IMR-90 (cell line): Measurements from ENCODE around the gene KLHL7. TPM values are rescaled to one million over a fixed set of nuclear protein-coding genes. Genes with fewer than 3 reads are reported as not detected.

Experiments used
- ATAC-seq: fragments of 200-7000 bp; cut with Tn5 transposase; 2 replicates; pipeline ENCODE4 v1.9.1; 2020; ENCODE audit warnings: low read depth, mild to moderate bottlenecking, moderate library complexity
- BruUV-seq: library from RNA; stranded (reverse); fragments of 400-500 nt; replicated peaks from 2 replicates; lab custom pipeline; 2021; lab: Mats Ljungman, UMichigan
- CTCF ChIA-PET: fragments of 300-600 bp; formaldehyde crosslinking; extraction: SDS; loops from one replicate; lab custom pipeline; 2021; ENCODE audit warnings: antibody characterized with exemption; lab: Yijun Ruan, JAX
- POLR2A ChIA-PET: fragments of 300-600 bp; sonication (Branson Sonifier 250); formaldehyde crosslinking; loops from one replicate; lab custom pipeline; 2022; ENCODE audit warnings: antibody characterized with exemption; ENCODE audit not compliant: unreplicated experiment; lab: Charles Lee
- DNase-seq: peaks from one replicate; pipeline ENCODE4 v3.0.0; 2013
- H2AFZ ChIP-seq: replicated peaks from 2 replicates; pipeline ENCODE3; 2013; ENCODE audit warnings: low read length, mild to moderate bottlenecking; ENCODE audit not compliant: poor library complexity
- H2AK5ac ChIP-seq: 2 replicates; pipeline ENCODE4 v1.6.1; 2013; ENCODE audit warnings: low read depth, low read length, inconsistent platforms
- H2AK9ac ChIP-seq: replicated peaks from 2 replicates; pipeline ENCODE3; 2013; ENCODE audit warnings: mild to moderate bottlenecking, low read depth, low read length, moderate library complexity; ENCODE audit not compliant: poor library complexity
- H2BK120ac ChIP-seq: 2 replicates; pipeline ENCODE4 v1.6.1; 2013; ENCODE audit warnings: low read depth, low read length, inconsistent platforms
- H2BK15ac ChIP-seq: 3 replicates; pipeline ENCODE4 v1.6.1; 2013; ENCODE audit warnings: low read depth, low read length, inconsistent platforms
- H2BK20ac ChIP-seq: 2 replicates; pipeline ENCODE4 v1.6.1; 2013; ENCODE audit warnings: low read depth, mild to moderate bottlenecking, inconsistent platforms, low read length, moderate library complexity
- H2BK5ac ChIP-seq: 2 replicates; pipeline ENCODE4 v1.6.1; 2013; ENCODE audit warnings: mild to moderate bottlenecking, low read depth, low read length, inconsistent platforms; ENCODE audit not compliant: poor library complexity, severe bottlenecking
- H3K14ac ChIP-seq: replicated peaks from 2 replicates; pipeline ENCODE4 v1.6.1; 2013; ENCODE audit warnings: low read depth, low read length, inconsistent platforms
- H3K18ac ChIP-seq: 2 replicates; pipeline ENCODE4 v1.6.1; 2013; ENCODE audit warnings: low read depth, low read length, control low read depth
- H3K23ac ChIP-seq: 2 replicates; pipeline ENCODE4 v1.6.1; 2013; ENCODE audit warnings: low read depth, low read length, inconsistent platforms
- H3K27ac ChIP-seq: 2 replicates; pipeline ENCODE4 v1.5.1; 2013; ENCODE audit warnings: mild to moderate bottlenecking, control low read depth, low read length; ENCODE audit not compliant: insufficient read depth
- H3K27me3 ChIP-seq: 2 replicates; pipeline ENCODE4 v1.6.1; 2013; ENCODE audit warnings: low read length; ENCODE audit not compliant: control insufficient read depth, insufficient read depth
- H3K36me3 ChIP-seq: 2 replicates; pipeline ENCODE4 v1.6.1; 2013; ENCODE audit warnings: low read length, mixed read lengths; ENCODE audit not compliant: control insufficient read depth, insufficient read depth
- H3K4ac ChIP-seq: 2 replicates; pipeline ENCODE4 v1.6.1; 2013; ENCODE audit warnings: low read depth, low read length, inconsistent platforms
- H3K4me1 ChIP-seq: 2 replicates; pipeline ENCODE4 v1.6.1; 2013; ENCODE audit warnings: low read length, mixed read lengths; ENCODE audit not compliant: control insufficient read depth, insufficient read depth
- H3K4me2 ChIP-seq: 2 replicates; pipeline ENCODE4 v1.6.1; 2013; ENCODE audit warnings: low read depth, mild to moderate bottlenecking, control low read depth, low read length, moderate library complexity
- H3K4me3 ChIP-seq: 2 replicates; pipeline ENCODE4 v1.5.1; 2013; ENCODE audit warnings: low read depth, mild to moderate bottlenecking, control low read depth, low read length, moderate library complexity; ENCODE audit not compliant: insufficient read depth
- H3K56ac ChIP-seq: 2 replicates; pipeline ENCODE4 v1.6.1; 2013; ENCODE audit warnings: low read length, inconsistent platforms; ENCODE audit not compliant: insufficient read depth; ENCODE audit errors: extremely low read depth
- H3K79me1 ChIP-seq, 2 experiments: 2 replicates each; pipeline ENCODE4 v1.6.1; 2013; ENCODE audit warnings: low read length in 2 of 2, inconsistent platforms in 1 of 2, low read depth in 1 of 2
- H3K9ac ChIP-seq: 2 replicates; pipeline ENCODE4 v1.6.1; 2013; ENCODE audit warnings: low read depth, low read length, control low read depth
- H3K9me1 ChIP-seq: 2 replicates; pipeline ENCODE4 v1.6.1; 2013; ENCODE audit warnings: low read length, inconsistent platforms; ENCODE audit not compliant: insufficient read depth
- H3K9me3 ChIP-seq: 2 replicates; pipeline ENCODE4 v1.6.1; 2013; ENCODE audit warnings: low read length; ENCODE audit not compliant: control insufficient read depth, insufficient read depth
- H4K20me1 ChIP-seq: 2 replicates; pipeline ENCODE4 v1.6.1; 2013; ENCODE audit warnings: low read length, inconsistent platforms; ENCODE audit not compliant: insufficient read depth
- H4K5ac ChIP-seq: 2 replicates; pipeline ENCODE4 v1.6.1; 2013; ENCODE audit warnings: mild to moderate bottlenecking, low read depth, low read length, control low read depth
- H4K8ac ChIP-seq, 2 experiments: 2 replicates each; pipeline ENCODE4 v1.6.1; 2013; ENCODE audit warnings: low read depth in 2 of 2, low read length in 2 of 2, control low read depth in 1 of 2, inconsistent platforms in 1 of 2
- H4K91ac ChIP-seq: 2 replicates; pipeline ENCODE4 v1.6.1; 2013; ENCODE audit warnings: low read depth, low read length, inconsistent platforms; ENCODE audit not compliant: insufficient read depth
- CEBPB ChIP-seq: IDR thresholded peaks from 2 replicates; pipeline ENCODE4 v1.6.1; 2012; ENCODE audit warnings: low read depth, low read length, improper control_type of control experiment
- ELK1 ChIP-seq: fragments of 150-350 bp; IDR thresholded peaks from 2 replicates; pipeline ENCODE4 v1.6.1; 2016; ENCODE audit warnings: low read depth, mild to moderate bottlenecking, low read length, moderate library complexity, borderline replicate concordance
- MAZ ChIP-seq: IDR thresholded peaks from 2 replicates; pipeline ENCODE4 v1.6.1; 2012; ENCODE audit warnings: low read depth, mild to moderate bottlenecking, low read length, improper control_type of control experiment, moderate library complexity, borderline replicate concordance
- RAD21 ChIP-seq: IDR thresholded peaks from 2 replicates; pipeline ENCODE4 v1.6.1; 2012; ENCODE audit warnings: low read length, improper control_type of control experiment
- SMC3 ChIP-seq: fragments of 150-350 bp; IDR thresholded peaks from 2 replicates; pipeline ENCODE4 v1.6.1; 2016; ENCODE audit warnings: low read depth, mild to moderate bottlenecking, antibody characterized with exemption, low read length, moderate library complexity
- WGBS, 2 experiments: methylation state at CpG; one replicate each; pipeline versions ENCODE4 v1.1.5 to v1.1.7; 2013; ENCODE audit warnings: missing lambda C conversion rate in 2 of 2; ENCODE audit not compliant: insufficient read length in 1 of 2; ENCODE audit errors: extremely low coverage in 2 of 2; 5-methylcytosine and 5-hydroxymethylcytosine counted together
- dilution Hi-C: fragments of 300-500 bp; cut with HindIII; formaldehyde crosslinking; loops from one replicate; pipeline ENCODE4 v1.14.3; 2018; ENCODE audit warnings: low sequenced_read_pairs; ENCODE audit not compliant: unreplicated experiment
- in situ Hi-C: fragments of 300-500 bp; cut with MboI; formaldehyde crosslinking; loops from 3 replicates; pipeline ENCODE4 v1.14.3; 2019; ENCODE audit warnings: low sequenced_read_pairs, inconsistent platforms, mixed read lengths
- intact Hi-C: fragments of 100-400 bp; cut with micrococcal nuclease; formaldehyde crosslinking; loops from 2 replicates; pipeline ENCODE4 v1.10.0; 2022
- polyA plus RNA-seq, 3 experiments: library from polyadenylated mRNA; depleted of rRNA; stranded (reverse); fragments of >200 nt; gene quantifications; 2 replicates each; pipeline ENCODE4 v1.2.3, GENCODE V29; 2012; ENCODE audit warnings: low replicate concordance in 1 of 3
- total RNA-seq: library from RNA; depleted of rRNA; stranded (reverse); fragments of >200 nt; gene quantifications from 2 replicates; pipeline ENCODE4 v1.2.3, GENCODE V29; 2012

KLHL7 gene
- total and polyA plus RNA-seq, 2 of the 4 experiments (the other 2 are of a cell fraction) = 24.6 to 29.2 TPM

DNA sequence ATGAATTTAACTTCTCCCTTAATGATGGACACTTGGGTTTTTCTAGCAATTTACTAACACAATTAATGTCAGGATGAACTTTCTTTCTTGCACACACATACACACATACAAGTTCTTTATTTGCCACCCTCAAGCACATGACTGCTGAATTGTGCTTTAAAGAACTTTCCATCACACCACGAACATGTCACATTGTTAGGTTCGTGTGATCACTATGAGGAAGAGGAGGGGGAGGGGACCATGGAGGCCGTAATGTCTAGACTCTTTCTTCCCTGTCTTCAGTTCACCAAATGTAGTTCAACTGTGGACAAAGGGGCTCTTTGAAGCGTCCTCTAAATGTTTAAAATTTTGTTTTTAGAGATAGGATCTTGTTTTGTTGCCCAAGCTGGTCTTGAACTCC lies 107.3 kb downstream of the KLHL7 start:
- no peak overlapping the region for H2AK9ac ChIP-seq
- ChIA-PET CTCF (no interaction called here), POLR2A (no interaction called here)
- H3K9ac ChIP-seq = no peak overlapping the region
- H3K9me3 ChIP-seq = no peaks in the 10 kb centered on the region
- H3K79me1 ChIP-seq = no peaks in the 10 kb centered on the region
- no peaks in the 10 kb centered on the region for H3K9me1 ChIP-seq
- BruUV-seq = no TSS peak
- no peak overlapping the region for H4K8ac ChIP-seq
- no peak overlapping the region for H2BK120ac ChIP-seq
- WGBS, 2 experiments = no CpG with 5 or more reads among the region's 4 CpGs
- no peak overlapping the region for H3K23ac ChIP-seq
- no peaks in the 10 kb centered on the region for H3K4me1 ChIP-seq
- no peaks in the 10 kb centered on the region for H3K36me3 ChIP-seq
- H4K5ac ChIP-seq = no peak overlapping the region
- H3K14ac ChIP-seq = no peak overlapping the region
- no peak overlapping the region for H2AK5ac ChIP-seq
- H3K27ac ChIP-seq = no peak overlapping the region
- dilution Hi-C loops = no loop called here
- H2BK15ac ChIP-seq = no peak overlapping the region
- DNase-seq (no peak), ATAC-seq (no peak)
- no peak overlapping the region for H3K4ac ChIP-seq
- in situ Hi-C loops = no loop called here
- H2BK20ac ChIP-seq = no peak overlapping the region
- TF ChIP-seq MAZ (no peak), ELK1 (no peak), RAD21 (no peak), SMC3 (no peak), CEBPB (no peak)
- no peak overlapping the region for H3K4me3 ChIP-seq
- intact Hi-C loops = no loop called here
- H3K4me2 ChIP-seq = no peak overlapping the region
- no peak overlapping the region for H4K91ac ChIP-seq
- no peak overlapping the region for H3K18ac ChIP-seq
- no peak overlapping the region for H3K56ac ChIP-seq
- peaks cover 6% of the 10 kb centered on the region for H3K27me3 ChIP-seq
- H4K20me1 ChIP-seq = no peaks in the 10 kb centered on the region
- H2AFZ ChIP-seq = no peak overlapping the region
- no peak overlapping the region for H2BK5ac ChIP-seq
